ENCODE measurements around the gene KPNA5.
"Not testable (repeated sequence)": the region's sequence is repeated elsewhere in the genome, so short reads cannot be mapped to it uniquely, and the experiment has no call there.

Gene KPNA5

DNA sequence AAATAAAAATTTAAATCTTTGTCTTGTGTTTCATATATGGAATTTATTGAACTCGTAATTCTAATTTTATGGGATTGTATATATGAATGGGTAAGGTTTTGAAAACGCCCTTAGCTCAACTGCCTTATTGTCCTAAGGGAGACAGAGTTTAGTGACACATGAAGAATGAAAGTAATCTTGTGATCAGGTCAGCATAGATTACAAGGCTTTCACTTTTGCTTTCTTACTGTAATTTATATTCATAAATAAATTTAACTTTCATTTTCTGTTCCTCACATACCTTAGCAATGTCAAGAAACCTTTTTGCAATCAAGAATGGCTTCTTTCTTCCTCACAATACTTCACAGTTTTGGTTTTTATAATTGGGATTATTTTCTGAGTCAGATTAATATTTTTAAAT lies 14.4 kb downstream of the KPNA5 start:
- H3K4me3 ChIP-seq (ENCODE audit: control insufficient read depth, low read depth, low read length) = no peak overlapping the region
- TF ChIP-seq, protein P1, sequence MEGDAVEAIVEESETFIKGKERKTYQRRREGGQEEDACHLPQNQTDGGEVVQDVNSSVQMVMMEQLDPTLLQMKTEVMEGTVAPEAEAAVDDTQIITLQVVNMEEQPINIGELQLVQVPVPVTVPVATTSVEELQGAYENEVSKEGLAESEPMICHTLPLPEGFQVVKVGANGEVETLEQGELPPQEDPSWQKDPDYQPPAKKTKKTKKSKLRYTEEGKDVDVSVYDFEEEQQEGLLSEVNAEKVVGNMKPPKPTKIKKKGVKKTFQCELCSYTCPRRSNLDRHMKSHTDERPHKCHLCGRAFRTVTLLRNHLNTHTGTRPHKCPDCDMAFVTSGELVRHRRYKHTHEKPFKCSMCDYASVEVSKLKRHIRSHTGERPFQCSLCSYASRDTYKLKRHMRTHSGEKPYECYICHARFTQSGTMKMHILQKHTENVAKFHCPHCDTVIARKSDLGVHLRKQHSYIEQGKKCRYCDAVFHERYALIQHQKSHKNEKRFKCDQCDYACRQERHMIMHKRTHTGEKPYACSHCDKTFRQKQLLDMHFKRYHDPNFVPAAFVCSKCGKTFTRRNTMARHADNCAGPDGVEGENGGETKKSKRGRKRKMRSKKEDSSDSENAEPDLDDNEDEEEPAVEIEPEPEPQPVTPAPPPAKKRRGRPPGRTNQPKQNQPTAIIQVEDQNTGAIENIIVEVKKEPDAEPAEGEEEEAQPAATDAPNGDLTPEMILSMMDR (IDR thresholded peaks at IDR 0.05; ENCODE audit: control insufficient read depth, insufficient read depth, low read depth, low read length, missing control alignments) = no peak
- DNase-seq (ENCODE audit: low read depth) = no peak

DNA sequence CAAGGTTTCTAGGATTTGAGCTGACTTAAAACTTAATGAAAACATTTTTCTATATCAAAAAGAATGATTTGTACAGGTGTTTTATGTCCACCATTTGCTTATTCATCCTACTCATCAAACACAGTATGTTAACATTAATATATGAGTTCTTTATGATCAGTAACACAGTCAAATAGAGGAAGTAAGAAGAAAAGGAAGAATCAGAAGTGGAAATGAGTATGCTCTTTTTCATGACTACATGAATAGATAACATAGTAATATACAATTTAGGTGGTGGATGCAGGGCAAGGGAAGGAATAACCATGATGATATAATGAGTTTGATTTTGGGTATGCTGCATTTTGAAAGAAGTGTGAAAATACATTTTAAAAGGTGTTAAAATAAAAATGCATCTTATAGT lies 16.5 kb downstream of the KPNA5 start:
- no peak for DNase-seq (ENCODE audit: low read depth)
- no peak overlapping the region for H3K4me3 ChIP-seq (ENCODE audit: control insufficient read depth, low read depth, low read length)
- TF ChIP-seq, protein P1 (IDR thresholded peaks at IDR 0.05; ENCODE audit: control insufficient read depth, insufficient read depth, low read depth, low read length, missing control alignments) = no peak

GRCh38 chr6:116703888-116704287 lies 22.9 kb downstream of the KPNA5 start:
- not testable (repeated sequence) for DNase-seq (ENCODE audit: low read depth); H3K4me3 ChIP-seq (ENCODE audit: control insufficient read depth, low read depth, low read length)

- DNase-seq (ENCODE audit: low read depth) = no peak
- no peak overlapping the region for H3K4me3 ChIP-seq (ENCODE audit: control insufficient read depth, low read depth, low read length)
Measured at GRCh38 chr6:116705917-116706316, 24.9 kb downstream of the KPNA5 start.

DNA sequence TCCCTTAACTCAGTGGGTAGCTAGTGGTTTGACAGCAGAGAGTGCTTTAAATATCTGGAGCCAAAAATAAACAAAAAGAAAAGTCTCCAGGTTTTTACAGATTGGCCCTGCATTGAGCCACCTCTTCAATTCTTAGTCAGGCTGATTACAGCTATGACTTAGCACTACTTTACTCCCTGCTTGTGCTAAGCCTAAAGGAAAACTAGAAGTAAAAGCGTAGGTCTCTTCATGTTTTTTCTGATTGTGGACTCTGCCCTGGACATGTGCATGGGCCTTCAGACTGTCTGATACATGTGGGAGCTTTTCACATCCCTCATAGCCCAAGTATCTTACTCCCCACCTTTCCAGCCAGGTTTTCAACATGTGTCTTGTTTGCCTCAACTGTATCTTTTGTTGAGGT lies 33.3 kb downstream of the KPNA5 start:
- DNase-seq (ENCODE audit: low read depth) = no peak
- TF ChIP-seq, protein P1 (IDR thresholded peaks at IDR 0.05; ENCODE audit: control insufficient read depth, insufficient read depth, low read depth, low read length, missing control alignments) = no peak
- no peak overlapping the region for H3K4me3 ChIP-seq (ENCODE audit: control insufficient read depth, low read depth, low read length)

More at GRCh38 chr6:116705917-116706316, 24.9 kb downstream of the KPNA5 start:
- TF ChIP-seq, protein P1 (IDR thresholded peaks at IDR 0.05; ENCODE audit: control insufficient read depth, insufficient read depth, low read depth, low read length, missing control alignments) = no peak

- no peak overlapping the region for H3K4me3 ChIP-seq (ENCODE audit: control insufficient read depth, low read depth, low read length)
- TF ChIP-seq, protein P1 (IDR thresholded peaks at IDR 0.05; ENCODE audit: control insufficient read depth, insufficient read depth, low read depth, low read length, missing control alignments) = no peak
- DNase-seq (ENCODE audit: low read depth) = no peak
Measured at GRCh38 chr6:116714761-116715160, 33.8 kb downstream of the KPNA5 start.

DNA sequence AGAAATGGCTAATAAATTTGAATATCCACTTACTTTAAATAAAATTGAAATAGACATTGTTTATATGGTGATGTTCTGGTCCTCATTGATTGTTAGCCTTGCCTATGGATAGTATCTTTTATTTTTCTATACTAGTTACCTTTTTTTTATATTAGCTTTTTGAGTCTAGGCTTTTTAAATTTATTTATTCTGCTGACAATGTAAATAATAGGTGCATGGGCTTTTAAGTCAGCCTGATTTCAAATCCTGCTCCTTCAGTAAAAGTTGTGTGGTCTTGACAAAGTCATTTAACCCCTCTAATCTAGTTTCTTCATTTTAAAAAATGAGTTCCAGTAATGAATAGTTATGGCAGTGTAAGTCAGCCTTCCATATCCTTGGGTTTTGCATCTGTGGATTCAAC lies 45.9 kb downstream of the KPNA5 start:
- TF ChIP-seq, protein P1 (IDR thresholded peaks at IDR 0.05; ENCODE audit: control insufficient read depth, insufficient read depth, low read depth, low read length, missing control alignments) = no peak
- H3K4me3 ChIP-seq (ENCODE audit: control insufficient read depth, low read depth, low read length) = no peak overlapping the region
- no peak for DNase-seq (ENCODE audit: low read depth)
